Stomach (tissue), 9 donors: ENCODE results near the gene ASAP2. TPM values are rescaled to one million over a fixed set of nuclear protein-coding genes. Genes with fewer than 3 reads are reported as not detected.

Experiments
- DNase-seq, 2 donors: peaks; one replicate each; pipeline versions ENCODE4 v3.0.0 to v3.0.0-alpha.2; 2013 to 2019
- H3K27ac ChIP-seq, 5 donors: fragments of 200-600 bp in 4 of 5; sonication (generic) in 4 of 5; one replicate each; pipeline ENCODE4 v1.5.1; 2013 to 2019; ENCODE audit warnings: mild to moderate bottlenecking in 1 of 5, moderate library complexity in 1 of 5
- H3K27me3 ChIP-seq, 3 donors: fragments of 200-600 bp; sonication (generic); one replicate each; pipeline ENCODE4 v1.5.1; 2017 to 2019; ENCODE audit warnings: mixed run types in 1 of 3
- H3K36me3 ChIP-seq, 4 donors: fragments of 200-600 bp; sonication (generic); 1 replicate in 3 of 4; 2 replicates in 1 of 4; pipeline ENCODE4 v1.5.1; 2016 to 2019
- H3K4me1 ChIP-seq, 4 donors: fragments of 200-600 bp; sonication (generic); one replicate each; pipeline ENCODE4 v1.5.1; 2016 to 2019
- H3K4me3 ChIP-seq, 4 donors: fragments of 200-600 bp; sonication (generic) in 3 of 4; one replicate each; pipeline ENCODE4 v1.5.1; 2016 to 2019; ENCODE audit warnings: mild to moderate bottlenecking in 1 of 4
- H3K9me3 ChIP-seq, 4 donors: fragments of 200-600 bp; sonication (generic); one replicate each; pipeline ENCODE4 v1.5.1; 2016 to 2019
- CTCF ChIP-seq, 7 experiments: fragments of 450-650 bp in 4 of 7; fragments of 200-600 bp in 3 of 7; sonication (generic) in 3 of 7; IDR thresholded peaks; one replicate each; pipeline ENCODE4 v1.5.1; 2016 to 2019; ENCODE audit warnings: antibody characterized with exemption in 7 of 7, control low read depth in 2 of 7, mild to moderate bottlenecking in 1 of 7
- EP300 ChIP-seq: sonication (generic); formaldehyde crosslinking; IDR thresholded peaks from one replicate; pipeline ENCODE4 v1.6.1; 2017; ENCODE audit warnings: antibody characterized with exemption
- POLR2A ChIP-seq, 4 donors: fragments of 450-650 bp; IDR thresholded peaks; one replicate each; pipeline ENCODE4 v1.6.1; 2016; ENCODE audit warnings: antibody characterized with exemption in 4 of 4, control low read depth in 2 of 4, mild to moderate bottlenecking in 1 of 4, moderate library complexity in 1 of 4
- POLR2AphosphoS5 ChIP-seq, 3 donors: sonication (generic); formaldehyde crosslinking; IDR thresholded peaks; one replicate each; pipeline ENCODE4 v1.6.1; 2016; ENCODE audit warnings: antibody characterized with exemption in 3 of 3
- whole genome bisulfite sequencing, 5 donors: extraction: QIAGEN DNeasy Blood & Tissue Kit in 3 of 5; methylation state at CpG; one replicate each; pipeline versions ENCODE4 v1.1.5 to v1.1.7; 2013 to 2018; 5-methylcytosine and 5-hydroxymethylcytosine counted together
- intact Hi-C: fragments of 100-400 bp; cut with DNase I; formaldehyde crosslinking; loops from one replicate; pipeline ENCODE4 v1.15.1; 2023; ENCODE audit warnings: low total_unique reads
- polyA plus RNA-seq, 3 donors: library from polyadenylated mRNA; stranded (reverse); fragments of 200-250 nt; gene quantifications; one replicate each; pipeline ENCODE4 v1.2.3, GENCODE V29; 2013
- total RNA-seq, 5 donors: library from RNA; depleted of rRNA; stranded (reverse); fragments of >200 nt; gene quantifications; one replicate each; pipeline versions ENCODE4 v1.1.0 to v1.2.3, GENCODE V29; 2014 to 2016
- donor health status: healthy with polysubstance abuse.
- donor health status: Bipolar disorder and iron deficiency.
- donor health status: healthy.

The ASAP2 gene
- total and polyA plus RNA-seq, 8 donors, result 9.7 to 55.4 (median 33.7) TPM

GRCh38 chr2:9331704-9332103 is 125.1 kb downstream of the ASAP2 start:
- Histone ChIP-seq H3K4me3 (no peak overlapping the region), H3K27ac (no peak overlapping the region), H3K9me3 (no peaks in the 10 kb centered on the region), H3K27me3 (no peaks in the 10 kb centered on the region), H3K4me1 (peaks cover 13 to 57% (median 36%) of the 10 kb centered on the region in 4 donors), H3K36me3 (peaks cover 0 to 27% (median 21%) of the 10 kb centered on the region in 4 donors)
- DNase-seq, result peak in 1 of 2 donors; percentile 57
- 72 to 79% (median 74%) methylated on average over 6 to 7 of the region's 7 CpGs for WGBS, 5 donors
- intact Hi-C loops, result loop anchor here (5.0 kb wide), 1 partner anchor 189 kb away; no protein-coding TSS in a partner anchor
- TF ChIP-seq CTCF (IDR thresholded peaks at IDR 0.05), result no peak
- TF ChIP-seq EP300, result no peak
- TF ChIP-seq POLR2A (IDR thresholded peaks at IDR 0.05), result no peak
- no peak for TF ChIP-seq POLR2AphosphoS5 (IDR thresholded peaks at IDR 0.05)

- Histone ChIP-seq H3K4me1 (peaks cover 14 to 57% (median 38%) of the 10 kb centered on the region in 4 donors), H3K36me3 (peaks cover 0 to 27% (median 21%) of the 10 kb centered on the region in 4 donors), H3K27ac (no peak overlapping the region), H3K27me3 (no peaks in the 10 kb centered on the region), H3K9me3 (no peaks in the 10 kb centered on the region), H3K4me3 (no peak overlapping the region)
- WGBS, 5 donors, result 74 to 83% (median 81%) methylated on average over 13 of the region's 13 CpGs
- intact Hi-C loops, result loop anchor here (5.0 kb wide), 1 partner anchor 190 kb away; no protein-coding TSS in a partner anchor
- no peak for DNase-seq
- TF ChIP-seq EP300, result no peak
Measured at GRCh38 chr2:9332136-9332852, 125.7 kb downstream of the ASAP2 start.

- Histone ChIP-seq H3K4me1 (peaks cover 12 to 55% (median 36%) of the 10 kb centered on the region in 4 donors), H3K36me3 (peaks cover 0 to 27% (median 21%) of the 10 kb centered on the region in 4 donors), H3K27ac (peak overlapping the region in 1 of 5 donors; percentile 37), H3K9me3 (no peaks in the 10 kb centered on the region), H3K4me3 (no peak overlapping the region), H3K27me3 (no peaks in the 10 kb centered on the region)
- DNase-seq, result no peak
- no peak for TF ChIP-seq CTCF (IDR thresholded peaks at IDR 0.05)
- TF ChIP-seq POLR2A (IDR thresholded peaks at IDR 0.05), result no peak
- TF ChIP-seq POLR2AphosphoS5 (IDR thresholded peaks at IDR 0.05), result no peak
- no peak for TF ChIP-seq EP300
- 66 to 75% (median 70%) methylated on average over 6 of the region's 6 CpGs for WGBS, 5 donors
- intact Hi-C loops, result loop anchor here (5.0 kb wide), 1 partner anchor 191 kb away; no protein-coding TSS in a partner anchor
Measured at GRCh38 chr2:9332853-9333245, 126.2 kb downstream of the ASAP2 start.

GRCh38 chr2:9333591-9334171 is 127.1 kb downstream of the ASAP2 start:
- Histone ChIP-seq H3K27me3 (no peaks in the 10 kb centered on the region), H3K27ac (peak overlapping the region in 2 of 5 donors; percentile 35 to 37), H3K9me3 (no peaks in the 10 kb centered on the region), H3K36me3 (peaks cover 0 to 24% (median 21%) of the 10 kb centered on the region in 4 donors), H3K4me1 (peaks cover 12 to 47% (median 31%) of the 10 kb centered on the region in 4 donors), H3K4me3 (no peak overlapping the region)
- DNase-seq, result peak; percentile 71 to 92
- WGBS, 5 donors, result 29 to 50% (median 34%) methylated on average over 7 of the region's 7 CpGs
- TF ChIP-seq POLR2AphosphoS5 (IDR thresholded peaks at IDR 0.05) (peak in 1 of 3 donors; percentile 69), EP300 (no peak), CTCF (IDR thresholded peaks at IDR 0.05) (peak in 5 of 7 experiments; percentile 38 to 74 (median 56))
- intact Hi-C loops, result loop anchor here (5.0 kb wide), 1 partner anchor 191 kb away; no protein-coding TSS in a partner anchor
